ENCODE results near the gene APOD. TPM values are rescaled to one million over a fixed set of nuclear protein-coding genes. Genes with fewer than 3 reads are reported as not detected.
A peak's percentile ranks its signal among the peaks of the same experiment; 100 is the strongest.

Gene APOD
- total RNA-seq, 1 donor from 2014 or later, result 2.9 TPM

DNA sequence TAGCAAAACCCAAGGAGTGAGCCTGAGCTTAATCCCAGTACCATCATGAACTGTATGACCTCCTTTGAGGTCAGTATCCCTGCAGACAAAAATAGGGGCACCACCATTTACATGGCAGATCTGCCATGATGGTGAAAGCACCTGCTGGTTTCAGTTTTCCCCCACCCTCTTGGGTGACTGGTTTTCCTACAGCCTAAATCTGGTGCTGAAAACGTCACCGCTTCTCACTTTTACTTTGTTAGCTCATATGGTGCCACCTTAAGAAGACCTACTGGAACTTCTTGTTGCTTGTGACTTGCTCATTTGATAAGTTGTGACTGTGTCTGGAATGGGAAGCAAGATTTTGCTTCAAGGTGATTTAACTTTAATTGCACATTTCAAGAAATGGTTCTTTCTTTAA, 45.7 kb downstream of the APOD start:
- no peak for FAIRE-seq

DNA sequence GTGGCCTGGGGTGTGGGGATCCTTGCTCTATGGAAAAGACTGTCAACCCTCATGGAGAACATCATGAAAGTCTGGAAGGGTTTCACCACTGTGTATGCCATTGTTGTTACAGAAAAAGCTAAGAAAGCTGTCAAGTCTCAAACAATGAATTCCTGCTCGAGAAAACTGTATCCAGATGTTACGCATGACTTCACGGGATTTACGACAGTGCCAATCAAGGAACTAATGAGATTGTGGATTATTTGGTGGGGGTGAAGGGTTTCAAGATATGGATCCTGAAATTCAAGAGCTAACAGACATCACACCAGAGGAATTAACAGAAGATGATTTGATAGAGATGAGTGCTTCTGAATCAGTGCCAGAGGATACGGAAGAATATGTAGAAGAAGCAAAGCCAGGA, 48.4 kb downstream of the APOD start:
- no peak for FAIRE-seq
- DNase-seq (ENCODE audit: low spot score in 2 of 2), result no peak

More for the DNA sequence above, 45.7 kb downstream of the APOD start:
- DNase-seq (ENCODE audit: low spot score in 2 of 2), result no peak

DNA sequence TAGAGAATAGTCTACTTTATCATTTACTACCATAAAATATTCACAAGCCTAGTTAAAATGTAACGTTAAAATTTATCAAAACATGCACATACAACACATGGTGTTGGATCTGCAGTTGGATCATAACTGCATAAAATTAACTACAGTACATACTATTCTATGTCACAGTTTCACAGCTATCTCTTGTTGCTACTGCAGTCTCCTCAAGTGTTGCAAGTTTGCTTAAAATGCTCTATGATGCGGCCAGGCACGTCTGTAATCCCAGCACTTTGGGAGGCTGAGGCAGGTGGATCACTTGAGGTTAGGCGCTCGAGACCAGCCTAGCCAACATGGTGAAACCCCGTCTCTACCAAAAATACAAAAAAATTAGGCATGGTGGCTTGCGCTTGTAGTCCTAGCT, 50.9 kb downstream of the APOD start:
- no peak for FAIRE-seq
- no peak for DNase-seq (ENCODE audit: low spot score in 2 of 2)

DNA sequence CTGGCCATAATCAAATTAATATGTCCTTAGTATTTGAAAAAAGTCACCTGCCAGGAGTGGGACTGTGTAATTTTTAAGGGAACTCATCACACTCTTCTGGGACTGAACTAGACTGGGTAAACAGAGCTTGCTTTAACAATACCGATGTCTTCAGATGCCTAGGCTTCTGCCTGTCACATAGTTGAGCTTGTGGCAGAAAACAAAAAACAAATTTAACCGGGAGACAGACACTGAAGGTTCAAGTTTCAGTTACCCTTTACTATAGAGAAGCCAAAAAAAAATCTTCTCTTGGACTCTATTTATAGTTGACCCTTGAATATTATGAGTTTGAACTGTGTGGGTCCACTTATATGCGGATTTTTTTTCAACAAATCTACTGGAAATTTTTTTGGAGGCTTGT, 51.4 kb downstream of the APOD start:
- FAIRE-seq (no peak), DNase-seq (ENCODE audit: low spot score in 2 of 2) (no peak)

DNA sequence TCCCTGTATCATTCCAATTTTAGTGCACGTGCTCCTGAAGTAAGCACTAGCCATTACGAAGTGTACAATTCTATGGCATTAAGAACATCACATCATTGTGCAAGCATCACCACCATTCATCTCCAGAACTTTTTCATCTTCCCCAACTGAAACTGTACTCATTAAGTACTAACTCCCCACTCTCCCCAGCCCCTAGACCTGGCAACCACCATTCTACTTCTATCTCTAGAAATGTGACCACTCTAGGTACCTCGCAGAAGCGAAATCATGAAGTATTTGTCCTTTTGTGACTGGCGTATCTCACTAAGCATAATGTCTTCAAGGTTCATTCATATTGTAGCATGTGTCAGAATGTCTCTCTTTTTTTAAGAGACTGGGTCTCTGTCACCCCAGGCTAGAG, 52.1 kb downstream of the APOD start:
- DNase-seq (ENCODE audit: low spot score in 2 of 2), result no peak
- no peak for FAIRE-seq

DNA sequence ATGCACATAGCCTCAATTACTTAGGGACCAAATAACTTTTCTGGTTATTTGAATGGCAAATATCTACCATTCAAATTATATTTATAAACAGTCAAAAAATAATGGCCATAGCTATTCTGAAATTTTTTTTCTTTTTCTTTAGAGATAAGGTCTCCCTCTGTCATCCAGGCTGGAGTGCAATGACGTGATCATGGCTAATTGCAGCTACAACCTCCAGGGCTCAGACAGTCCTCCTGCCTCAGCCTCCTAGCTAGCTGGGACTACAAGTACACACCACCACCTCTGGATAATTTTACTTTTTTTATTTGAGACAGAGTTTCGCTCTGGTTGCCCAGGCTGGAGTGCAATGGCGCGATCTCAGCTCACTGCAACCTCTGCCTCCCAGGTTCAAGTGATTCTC, 57.2 kb downstream of the APOD start:
- DNase-seq (ENCODE audit: low spot score in 2 of 2), result no peak
- FAIRE-seq, result no peak

DNA sequence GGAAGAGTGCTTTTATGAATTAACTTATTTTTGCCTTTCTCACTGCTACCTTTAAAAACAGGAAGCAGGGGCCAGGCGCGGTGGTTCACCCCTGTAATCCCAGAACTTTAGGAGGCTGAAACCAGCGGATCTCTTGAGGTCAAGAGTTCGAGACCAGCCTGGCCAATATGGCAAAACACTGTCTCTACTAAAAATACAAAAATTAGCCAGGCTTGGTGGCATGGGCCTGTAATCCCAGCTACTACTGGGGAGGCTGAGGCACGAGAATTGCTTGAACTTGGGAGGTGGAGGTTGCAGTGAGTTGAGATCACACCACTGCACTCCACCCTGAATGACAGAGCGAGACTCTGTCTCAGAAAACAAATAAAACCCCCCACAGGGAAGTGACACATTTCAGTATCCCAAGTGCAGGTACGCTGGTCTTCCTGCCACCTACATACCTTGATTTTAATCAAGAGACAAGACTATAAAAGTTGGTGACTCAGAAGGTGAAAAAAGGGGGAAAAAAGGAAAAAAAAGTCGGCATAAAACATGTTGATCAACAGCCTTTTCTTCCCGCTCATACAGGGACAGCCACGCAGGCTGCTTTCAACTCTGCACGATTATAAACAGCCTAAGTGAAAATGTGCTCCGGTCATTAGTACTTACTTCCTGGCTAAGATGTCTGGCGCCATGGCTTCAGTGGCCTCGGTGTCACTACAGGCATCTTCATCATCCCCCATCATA, 59.4 kb downstream of the APOD start:
- DNase-seq (ENCODE audit: low spot score in 2 of 2) (no peak), FAIRE-seq (no peak)

DNA sequence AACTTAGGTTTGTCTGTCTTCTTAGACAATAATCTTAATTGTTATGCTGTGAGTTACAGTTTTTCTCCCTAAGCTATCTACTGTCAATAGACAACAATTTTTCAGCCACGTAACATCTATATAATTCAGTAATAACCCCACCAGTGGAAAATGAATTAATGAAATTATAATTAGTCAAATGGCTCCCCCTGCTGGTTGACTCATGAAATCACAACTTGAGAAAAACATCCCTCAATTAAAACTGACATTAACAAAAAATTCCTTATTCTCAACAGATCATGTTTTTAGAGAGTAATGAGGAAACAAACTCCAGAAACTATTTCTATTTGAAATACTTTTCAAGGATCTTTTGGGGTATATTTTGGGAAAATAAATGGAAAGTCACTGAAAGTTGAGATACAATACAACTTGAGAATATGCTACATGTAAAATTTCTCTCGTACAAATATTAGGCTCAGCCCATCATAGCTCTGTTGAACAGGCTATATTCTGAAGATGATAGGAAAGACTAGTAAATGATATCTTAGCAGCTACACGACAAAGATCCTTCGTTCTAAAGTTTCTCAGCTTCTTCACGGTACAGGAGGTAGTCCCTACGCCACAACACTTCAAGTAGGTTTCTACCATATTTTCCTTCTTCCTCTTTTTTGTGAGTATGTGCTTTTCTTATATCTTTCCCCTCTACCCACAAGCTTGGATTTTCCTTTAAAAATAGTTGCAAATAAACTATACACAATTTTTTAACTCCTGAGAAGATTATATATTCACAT, 61.3 kb downstream of the APOD start:
- FAIRE-seq (peak; percentile 98), DNase-seq (ENCODE audit: low spot score in 2 of 2) (peak in 1 of 2 donors; percentile 37)

Small RNAs within 50 kb of the gene (small RNA-seq; reads per million reads assigned to genes)
- gene RN7SL73P (not detected), gene RNU6ATAC24P (not detected)

Other genes starting within 250 kb of the APOD start
- 149 TPM for gene ACAP2, start 140.9 kb downstream of the APOD start, total RNA-seq
- 181 TPM for gene PPP1R2, start 40.6 kb downstream of the APOD start, total RNA-seq
- gene MUC20, start 137.0 kb upstream of the APOD start, total RNA-seq, result 2.0 TPM
- gene MUC4, start 228.0 kb upstream of the APOD start, total RNA-seq, result 0.41 TPM